Kidney capillary endothelial cell (primary cell): ENCODE results near the gene MTERF4.
A peak's percentile ranks its signal among the peaks of the same experiment; 100 is the strongest.
"Not testable (repeated sequence)": the region's sequence is repeated elsewhere in the genome, so short reads cannot be mapped to it uniquely, and the experiment has no call there.

Experiments
- DNase-seq: peaks from one replicate; pipeline ENCODE4 v3.0.0-alpha.2; 2018; ENCODE audit warnings: low spot score

MTERF4 gene

DNA sequence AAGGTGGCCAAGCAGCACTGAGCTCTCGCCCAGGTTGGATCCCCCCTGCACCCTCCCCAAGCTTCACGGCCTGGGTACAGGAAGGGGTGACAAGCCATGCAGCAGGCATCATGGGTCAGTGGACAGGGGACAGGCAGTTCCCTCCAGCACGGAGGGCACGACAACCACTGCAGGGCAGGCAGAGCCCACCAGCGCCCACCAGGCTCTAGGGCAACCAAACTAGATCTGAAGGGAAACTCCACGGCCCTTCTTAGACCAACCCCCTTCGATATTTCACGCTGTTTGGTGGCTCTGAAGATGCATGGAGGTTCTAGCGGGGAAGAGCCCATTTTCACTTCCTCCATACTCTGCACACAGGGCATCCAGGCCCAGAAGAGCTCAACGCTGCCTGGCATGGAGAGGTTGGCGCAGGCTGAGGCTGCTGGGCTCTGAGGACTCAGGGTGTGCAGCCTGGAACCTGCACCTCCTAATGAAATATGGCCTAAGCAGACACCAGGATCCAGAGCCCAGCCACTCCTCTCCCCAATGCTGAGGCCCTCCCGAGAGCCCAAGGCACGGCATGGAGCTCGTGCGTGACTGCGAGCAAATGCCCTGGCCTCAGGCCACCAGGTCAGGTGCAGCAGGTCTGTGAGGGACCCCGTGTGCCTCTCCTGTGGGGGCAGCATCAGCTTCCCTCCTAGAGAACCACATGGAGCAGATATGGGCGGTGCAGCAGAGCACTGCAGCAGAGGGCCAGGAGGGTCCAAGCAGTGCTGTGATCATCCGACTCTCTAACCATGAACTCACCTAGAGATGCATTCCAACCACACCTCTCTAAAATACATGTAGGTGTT lies 8.7 kb upstream of the MTERF4 start:
- no peak for DNase-seq

DNA sequence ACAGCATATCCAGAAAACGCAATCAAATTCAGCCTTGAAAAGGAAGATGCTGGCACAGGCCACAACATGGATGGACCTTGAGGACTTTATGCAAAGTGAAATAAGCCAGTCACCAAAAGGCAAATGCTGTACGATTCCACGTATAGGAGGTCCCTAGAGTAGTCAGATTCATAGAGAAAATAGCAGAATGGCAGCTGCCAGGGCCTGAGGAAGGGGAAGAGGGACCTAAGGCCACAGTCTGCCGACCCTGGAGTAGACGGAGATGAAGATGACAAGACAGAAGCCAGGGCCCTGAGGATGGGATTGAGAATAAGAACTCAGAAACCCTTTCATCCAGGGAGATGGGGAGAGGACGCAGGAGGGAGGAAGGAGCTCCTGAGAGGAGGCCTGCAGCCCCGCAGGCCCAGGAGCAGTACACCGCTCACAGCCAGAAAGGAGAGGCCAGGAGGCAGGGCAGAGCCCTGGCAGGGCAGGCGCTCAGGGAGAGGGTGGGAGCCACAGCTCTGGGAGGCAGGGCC lies 8.1 kb upstream of the MTERF4 start:
- no peak for DNase-seq

DNA sequence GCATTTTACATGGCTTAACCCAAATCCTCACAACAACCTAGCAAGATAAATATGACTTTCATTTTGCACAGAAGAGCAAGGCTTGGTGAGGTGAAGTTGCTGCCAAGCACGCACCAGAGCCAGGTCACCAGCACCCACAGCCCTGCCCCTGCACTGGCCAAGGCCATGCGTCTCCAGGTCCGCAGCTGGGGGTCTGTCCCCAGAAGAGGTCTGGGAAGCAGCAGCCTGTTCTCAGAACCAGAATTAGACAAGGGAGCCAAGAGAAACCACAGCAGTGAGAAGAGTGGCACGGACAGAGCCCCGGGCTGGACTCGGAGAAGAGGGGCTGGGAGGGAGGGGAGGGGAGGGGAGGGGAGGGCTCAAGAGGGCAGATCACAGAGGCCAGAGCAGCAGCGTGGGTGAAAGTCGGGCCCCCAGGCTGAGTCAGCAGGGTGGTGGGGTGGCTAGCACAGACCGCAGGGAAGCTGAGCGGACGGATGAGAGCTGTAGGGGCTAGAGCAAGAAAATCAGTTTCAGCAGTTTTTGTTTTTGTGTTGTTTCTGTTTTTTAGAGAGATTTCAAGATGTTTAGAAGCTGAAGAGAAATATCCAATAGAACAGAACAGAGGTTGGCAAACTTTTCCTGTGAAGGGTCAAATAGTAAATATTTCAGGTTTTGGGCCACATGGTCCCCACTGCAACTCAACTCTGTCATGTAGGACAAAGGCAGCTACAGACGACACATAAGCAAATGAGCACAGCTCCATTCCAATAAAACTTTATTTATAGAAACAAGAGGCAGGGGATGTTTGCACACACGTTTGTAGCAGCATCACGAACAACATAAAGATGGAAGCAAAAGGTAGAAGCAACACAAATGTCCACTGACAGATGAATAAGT lies 7.4 kb upstream of the MTERF4 start:
- DNase-seq, result no peak

DNA sequence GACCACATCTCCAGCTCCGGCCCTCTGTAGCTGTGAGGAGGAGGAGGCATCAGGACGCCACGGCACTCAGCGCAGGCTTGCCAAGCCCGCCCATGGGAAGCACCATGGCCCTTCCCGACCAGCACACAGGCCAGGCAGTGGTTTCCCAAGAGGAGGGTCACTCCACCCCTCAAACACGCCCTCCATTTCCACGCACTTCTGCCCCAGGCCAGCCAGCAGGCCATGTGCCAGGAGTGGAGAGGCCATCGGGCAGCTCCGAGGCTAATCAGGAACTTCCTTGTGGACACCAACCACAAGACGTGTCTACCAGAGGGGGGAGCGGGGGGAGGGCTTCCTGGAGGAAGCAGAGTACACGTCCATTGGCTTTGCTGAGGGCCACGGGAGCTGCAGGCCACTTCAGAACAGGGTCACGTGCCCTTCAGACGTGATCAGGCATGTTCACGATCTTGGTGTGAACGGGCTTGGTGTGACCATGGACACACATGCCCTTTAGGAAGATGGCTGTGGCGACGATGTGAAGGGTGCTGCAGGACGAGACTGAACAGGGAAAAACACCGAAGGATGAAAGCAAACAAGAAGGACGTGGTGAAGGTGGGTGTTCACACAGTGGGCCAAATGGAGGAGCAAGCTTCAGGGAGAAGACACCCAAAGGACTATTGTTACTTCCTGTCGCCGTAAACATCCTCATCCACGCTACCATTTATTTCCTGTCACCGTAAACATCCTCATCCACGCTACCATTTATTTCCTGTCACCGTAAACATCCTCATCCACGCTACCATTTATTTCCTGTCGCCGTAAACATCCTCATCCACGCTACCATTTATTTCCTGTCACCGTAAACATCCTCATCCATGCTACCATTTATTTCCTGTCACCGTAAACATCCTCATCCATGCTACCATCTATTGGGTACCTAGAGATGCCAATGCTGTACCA lies 6.5 kb upstream of the MTERF4 start:
- DNase-seq, result no peak

DNA sequence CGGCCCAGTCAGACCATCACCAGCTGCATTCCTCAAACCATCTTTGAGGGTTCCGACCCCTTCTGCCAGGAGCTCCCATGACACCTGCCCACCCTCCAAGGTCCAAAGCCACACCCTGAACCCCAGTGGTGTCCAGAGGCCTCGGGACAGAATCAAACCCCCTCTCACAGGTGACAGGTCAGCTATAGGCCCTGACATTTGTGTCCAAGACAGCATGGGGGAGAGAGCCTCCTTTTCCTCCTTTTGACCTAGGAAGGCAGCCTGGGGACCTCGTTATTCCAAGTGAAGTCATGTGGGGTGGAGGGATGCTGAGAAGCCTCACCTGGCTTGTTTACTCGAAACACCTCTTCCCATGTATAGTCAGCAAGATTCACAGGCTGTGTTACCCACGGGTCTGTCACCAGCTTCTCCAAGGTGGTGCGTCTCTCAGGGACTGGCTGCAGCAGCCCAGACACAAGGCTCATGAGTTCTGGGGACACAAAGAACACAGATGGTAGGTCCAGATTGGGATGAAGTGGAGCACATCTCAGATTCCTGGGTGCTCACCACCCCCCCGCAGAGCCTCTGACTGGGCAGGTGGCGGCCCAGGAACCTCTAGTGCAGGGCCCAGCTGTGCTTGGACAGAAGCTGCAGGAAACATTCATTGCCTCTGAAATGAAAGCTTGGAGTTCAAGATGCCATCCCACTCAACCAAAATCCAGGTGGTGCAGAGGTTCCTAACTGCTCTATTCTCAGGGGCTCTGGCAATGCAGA lies 5.1 kb upstream of the MTERF4 start:
- no peak for DNase-seq

DNA sequence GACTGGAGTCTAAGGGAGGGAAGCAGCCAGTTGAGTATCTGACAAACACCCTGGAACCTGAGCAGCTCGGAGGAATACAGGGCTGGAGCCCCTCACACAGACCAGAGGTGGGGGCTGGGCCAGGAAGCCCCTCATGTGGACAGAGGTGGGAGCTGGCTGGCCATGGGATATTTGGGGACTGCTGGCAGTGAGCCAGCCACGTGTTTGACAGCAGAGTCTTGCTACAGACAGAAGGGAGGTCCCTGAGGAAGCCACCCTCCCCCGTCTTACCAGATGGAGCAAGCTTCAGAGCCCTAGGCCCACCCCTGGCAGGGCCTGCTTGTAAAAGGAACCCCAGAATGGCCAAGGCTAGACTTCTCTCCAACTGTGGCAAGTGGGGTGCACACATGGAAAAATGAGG lies 3.6 kb upstream of the MTERF4 start:
- no peak for DNase-seq

DNA sequence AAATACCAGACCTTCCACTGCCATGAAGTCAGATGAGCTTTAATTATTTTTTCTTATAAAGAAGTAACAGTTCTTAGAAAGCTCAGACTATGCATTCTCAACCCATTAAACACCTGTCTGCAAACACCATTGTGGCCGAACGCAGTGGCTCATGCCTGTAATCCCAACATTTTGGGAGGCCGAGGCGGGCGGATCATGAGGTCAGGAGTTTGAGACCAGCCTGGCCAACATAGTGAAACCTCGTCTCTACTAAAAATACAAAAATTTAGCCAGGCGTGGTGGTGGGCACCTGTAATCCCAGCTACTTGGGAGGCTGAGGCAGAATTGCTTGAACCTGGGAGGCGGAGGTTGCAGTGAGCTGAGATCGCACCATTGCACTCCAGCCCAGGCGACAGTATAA lies 2.5 kb upstream of the MTERF4 start:
- DNase-seq, result not testable (repeated sequence)

DNA sequence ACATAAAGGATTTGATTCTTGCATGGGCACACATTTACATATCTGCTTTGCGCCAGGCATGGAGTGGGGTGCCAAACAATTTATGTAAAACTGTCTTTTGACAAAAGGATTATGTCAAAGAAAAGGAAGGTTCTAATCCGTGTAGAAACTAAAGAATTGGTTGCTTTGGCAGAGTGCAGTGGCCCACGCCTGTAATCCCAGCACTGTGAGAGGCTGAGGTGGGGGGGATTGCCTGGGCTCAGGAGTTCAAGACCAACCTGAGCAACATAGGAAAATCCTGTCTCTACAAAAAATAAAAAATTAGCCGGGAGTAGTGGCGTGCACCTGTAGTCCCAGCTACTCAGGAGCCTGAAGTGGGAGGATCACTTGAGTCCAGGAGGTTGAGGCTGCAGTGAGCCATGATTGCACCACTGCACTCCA lies 1.1 kb upstream of the MTERF4 start:
- DNase-seq, result no peak

DNA sequence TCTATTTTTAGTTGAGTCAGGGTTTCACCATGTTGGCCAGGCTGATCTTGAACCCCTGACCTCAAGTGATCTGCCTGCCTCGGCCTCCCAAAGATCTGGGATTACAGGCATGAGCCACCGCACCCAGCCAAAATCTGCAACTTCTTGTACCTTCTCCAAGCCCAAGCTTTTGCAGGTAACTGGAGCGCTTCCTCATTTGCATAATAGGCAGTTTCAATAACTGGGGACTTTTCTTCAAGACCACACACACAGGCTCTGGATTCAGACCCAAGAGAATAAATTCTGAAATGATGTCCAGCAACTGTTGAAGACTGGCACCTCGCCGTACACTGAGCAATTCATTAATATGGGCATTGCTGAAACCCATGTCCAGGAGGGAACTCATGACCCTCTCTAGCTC lies 2.8 kb downstream of the MTERF4 start:
- DNase-seq, result no peak

DNA sequence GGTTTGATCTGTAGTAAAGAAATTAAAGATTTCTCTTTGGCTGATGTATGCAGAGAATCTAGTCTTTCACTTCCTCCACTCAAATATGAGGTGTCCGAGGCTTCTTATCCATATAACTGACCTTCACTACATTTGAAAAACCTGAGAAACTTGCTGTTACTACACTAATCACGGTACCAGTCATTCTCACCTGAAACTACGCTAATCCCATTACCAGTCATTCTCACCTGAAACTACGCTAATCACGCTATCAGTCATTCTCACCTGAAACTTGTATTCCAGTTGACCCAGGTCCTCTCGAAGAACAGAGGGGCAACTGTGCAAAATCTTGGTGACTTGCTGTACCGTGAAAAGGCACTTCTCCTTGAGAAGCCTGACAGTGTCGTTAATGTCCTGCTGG lies 5.1 kb downstream of the MTERF4 start:
- DNase-seq, result no peak

DNA sequence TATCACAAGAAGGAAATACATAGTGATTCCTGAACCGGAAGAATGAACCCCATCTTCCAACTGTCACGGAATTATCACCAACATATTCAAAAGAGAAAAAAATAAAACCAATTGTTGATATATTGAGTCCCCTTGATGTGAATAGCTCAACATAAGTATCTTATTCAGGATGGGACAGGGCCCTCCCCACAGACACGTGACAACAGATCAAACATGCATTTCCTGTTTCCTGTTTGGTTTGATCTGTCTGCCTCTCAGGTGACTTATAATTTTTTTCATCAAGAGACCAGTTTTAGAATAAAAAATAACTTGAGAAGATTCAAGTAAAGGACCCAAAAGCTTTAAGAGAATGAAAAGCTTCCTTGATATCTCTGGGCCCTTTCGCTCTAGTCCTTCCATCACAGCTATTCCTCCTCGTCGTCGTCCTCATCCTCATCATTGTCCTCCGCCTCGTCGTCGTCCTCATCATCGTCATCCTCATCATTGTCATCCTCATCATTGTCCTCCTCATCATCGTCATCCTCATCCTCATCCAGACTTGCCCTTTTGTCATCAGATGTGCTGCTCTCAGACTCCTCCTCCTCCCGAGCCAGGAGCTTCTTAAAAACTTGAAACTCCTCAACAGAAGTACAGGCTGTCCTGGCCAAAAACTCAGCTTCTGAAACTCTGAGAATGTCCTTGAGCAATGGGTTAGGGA lies 6.3 kb downstream of the MTERF4 start:
- DNase-seq, result no peak

DNA sequence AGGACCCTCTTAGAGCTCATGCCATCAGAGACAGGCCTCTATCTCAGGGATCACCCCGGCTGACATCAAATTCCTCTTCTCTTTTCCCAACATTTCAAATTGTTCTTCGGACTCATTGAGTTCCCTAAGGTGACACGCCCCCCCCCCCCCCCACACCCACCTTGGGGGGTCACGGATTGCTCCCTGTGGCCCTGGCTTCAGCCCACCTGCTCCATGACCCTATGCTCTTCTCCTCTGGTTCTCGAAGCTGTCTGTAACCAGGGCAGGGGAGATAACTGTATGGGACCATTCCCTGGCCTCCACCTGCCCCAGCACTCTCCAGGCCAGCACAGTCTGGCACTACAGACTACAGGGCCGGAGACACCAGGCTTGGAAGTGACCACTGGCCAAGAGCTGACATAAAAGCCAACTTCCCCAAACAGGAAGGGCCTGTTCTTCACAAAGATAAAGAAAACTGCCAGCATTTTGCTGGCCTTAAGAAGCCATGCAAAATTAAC lies 7.1 kb downstream of the MTERF4 start:
- no peak for DNase-seq

DNA sequence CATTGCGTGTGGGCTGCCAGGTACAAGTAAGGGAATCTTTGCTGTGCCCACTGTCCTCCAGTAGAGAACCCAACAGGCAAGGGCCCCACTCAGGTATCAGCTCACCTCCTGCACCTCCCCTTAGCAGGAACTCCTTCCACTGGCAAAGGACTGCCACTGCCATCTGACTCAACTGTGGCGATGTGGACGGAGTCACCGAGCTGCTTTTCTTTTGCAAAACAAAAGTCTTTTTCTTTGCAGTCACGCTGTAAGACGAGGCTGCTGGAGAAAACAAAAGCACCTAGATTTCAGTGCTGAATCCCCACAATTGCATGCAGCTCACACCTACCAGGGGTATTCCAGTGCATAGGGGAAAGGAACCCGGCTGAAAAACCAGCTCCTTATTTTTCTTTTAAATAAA lies 7.9 kb downstream of the MTERF4 start:
- DNase-seq, result no peak

DNA sequence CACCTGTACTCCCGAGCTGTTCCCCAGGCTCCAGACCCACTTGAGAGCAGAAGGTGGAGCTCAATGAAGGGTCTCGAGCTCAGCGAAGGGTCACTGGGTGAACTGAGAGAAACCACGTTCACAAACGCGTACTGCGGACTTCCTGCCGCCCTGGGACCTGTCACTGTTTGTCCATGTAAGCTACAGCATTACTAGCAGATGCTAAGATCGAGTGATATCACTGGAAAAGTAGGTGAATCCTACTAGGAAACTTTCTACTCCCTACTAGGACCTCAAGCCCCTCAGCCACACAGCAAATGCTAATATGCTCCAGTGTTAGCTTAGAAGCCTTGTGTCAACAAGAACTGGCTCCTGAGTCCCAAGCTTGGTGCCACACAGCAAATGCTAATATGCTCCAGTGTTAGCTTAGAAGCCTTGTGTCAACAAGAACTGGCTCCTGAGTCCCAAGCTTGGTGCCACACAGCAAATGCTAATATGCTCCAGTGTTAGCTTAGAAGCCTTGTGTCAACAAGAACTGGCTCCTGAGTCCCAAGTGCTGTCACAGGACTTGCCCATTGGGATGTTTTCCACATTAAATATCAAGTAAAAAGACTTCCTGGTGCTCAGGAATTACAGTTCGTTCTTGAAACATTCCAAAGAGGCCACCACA lies 8.8 kb downstream of the MTERF4 start:
- DNase-seq, result not testable (repeated sequence)

DNA sequence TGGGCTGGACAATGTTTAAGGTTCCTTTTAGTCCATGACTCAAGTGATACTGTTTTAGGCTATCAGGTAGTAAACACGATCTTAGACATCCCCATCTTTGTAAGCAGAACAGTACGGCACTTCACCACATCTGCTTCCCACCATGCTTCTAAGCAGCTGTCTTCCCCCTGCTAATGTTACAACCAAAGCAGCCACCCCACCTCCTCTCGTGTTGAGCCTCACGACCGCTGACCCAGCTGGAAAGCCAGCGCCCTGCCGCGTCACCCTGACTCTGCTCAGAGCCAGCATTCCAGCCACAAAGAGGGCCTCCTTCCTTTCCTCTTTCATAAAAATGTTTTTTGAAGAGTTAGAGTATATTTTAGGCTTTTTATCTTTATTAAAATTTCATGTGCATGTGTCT lies 9.4 kb downstream of the MTERF4 start:
- DNase-seq, result no peak

DNA sequence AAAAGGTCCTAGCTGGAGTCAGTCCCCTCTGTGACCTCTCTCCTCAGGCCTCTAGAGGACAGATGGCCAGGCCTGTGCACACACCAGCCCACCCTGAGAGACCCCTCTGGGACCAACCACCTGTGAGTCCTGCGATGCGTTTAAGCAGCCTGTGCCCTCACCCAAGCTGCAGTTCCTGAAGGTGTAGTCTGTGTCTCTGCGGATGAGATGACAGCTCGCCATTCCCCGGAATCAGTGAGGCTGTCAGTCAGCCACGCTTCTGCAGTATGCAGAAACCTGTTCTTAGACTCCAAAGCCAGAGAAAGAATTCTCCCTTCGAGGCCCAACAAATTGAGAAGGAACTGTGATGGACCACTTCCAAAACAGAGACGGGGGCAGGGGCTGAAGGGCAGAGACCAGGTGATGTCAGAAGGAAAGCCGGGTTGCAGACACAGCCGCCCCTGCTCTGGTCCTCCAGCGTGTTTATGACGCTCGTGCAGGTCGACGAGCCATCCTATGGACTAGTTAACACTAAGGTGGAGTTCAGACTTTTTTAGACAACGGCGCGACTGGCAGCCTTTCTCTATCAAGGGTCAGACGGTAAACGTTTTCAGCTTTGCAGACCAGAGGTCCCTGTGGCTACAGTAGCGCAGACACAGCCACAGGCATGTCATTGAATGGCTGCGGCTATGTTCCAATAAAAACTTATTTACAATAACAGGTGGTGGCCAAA lies 10.2 kb downstream of the MTERF4 start:
- no peak for DNase-seq

DNA sequence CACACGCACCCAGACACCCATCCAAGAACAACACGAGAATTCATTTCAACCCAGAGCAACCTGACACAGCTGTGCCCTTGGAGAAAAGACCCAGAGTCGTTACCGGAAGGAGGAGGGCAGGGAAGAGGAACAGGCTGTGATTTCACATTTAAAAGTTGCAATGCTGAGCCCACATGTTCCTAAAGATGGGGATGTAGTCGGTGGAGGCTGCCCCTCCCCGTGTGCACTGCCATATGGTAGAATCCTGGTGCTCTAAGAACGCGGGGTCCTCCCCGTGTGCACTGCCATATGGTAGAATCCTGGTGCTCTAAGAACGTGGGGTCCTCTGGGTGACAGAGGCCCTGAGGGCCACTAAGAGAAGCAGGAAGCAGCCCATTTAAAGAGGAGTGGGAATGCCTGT lies 10.9 kb downstream of the MTERF4 start:
- no peak for DNase-seq

DNA sequence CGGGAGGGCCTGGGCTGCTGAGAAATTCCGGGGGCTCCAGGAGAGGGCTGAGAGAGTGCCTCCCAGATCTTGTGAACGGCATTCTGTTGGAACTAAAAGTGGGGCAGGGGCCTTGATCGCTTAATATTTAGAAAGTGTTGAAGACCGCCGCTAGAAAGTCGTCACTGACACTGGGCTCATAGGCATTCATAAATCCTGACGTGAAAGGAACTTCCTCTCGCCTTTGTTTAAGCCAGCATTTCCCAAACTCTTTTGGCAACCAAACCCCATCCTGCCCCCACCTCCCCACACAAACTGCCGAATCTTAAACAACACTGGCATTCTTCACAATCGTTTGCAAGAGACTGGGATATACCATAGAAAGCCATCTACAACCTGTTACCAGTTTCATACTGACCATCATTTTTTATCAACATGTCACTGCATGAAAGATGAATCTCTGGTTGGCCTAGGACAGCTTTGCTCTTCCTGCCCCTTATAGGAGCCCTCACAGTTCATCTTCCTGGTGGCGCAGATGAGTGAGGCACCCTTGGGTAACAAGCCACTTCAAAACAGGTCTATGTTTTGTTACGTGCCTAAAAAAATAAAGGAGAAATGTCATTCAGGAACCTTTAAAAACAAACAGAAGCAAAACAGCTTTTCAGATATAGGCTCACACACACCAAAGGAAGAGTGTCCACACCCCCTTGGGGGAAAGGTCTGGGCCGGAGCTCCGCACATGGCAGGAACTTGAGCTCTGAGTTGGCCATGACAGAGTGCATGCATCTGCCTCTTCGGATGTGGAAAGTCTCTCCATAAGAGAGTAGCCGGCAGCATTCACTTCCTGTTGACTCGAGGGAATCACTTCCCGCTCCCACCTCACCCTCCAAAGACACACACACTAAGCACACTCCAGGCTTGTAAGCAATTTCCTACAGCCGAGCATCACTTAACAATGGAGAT lies 13.0 kb downstream of the MTERF4 start:
- peak; percentile 90 for DNase-seq
